Trophoblast cell (in vitro differentiated cells and primary cell): Measurements from ENCODE around the gene MAP3K1.

Experiments
- DNase-seq, 2 donors: peaks; one replicate each; pipeline ENCODE4 v3.0.0-alpha.2; 2016
- H2AFZ ChIP-seq: 2 replicates; pipeline ENCODE4 v1.6.1; 2013; ENCODE audit warnings: low read length, moderate library complexity, mild to moderate bottlenecking; ENCODE audit not compliant: insufficient read depth, poor library complexity
- H2AK5ac ChIP-seq: 2 replicates; pipeline ENCODE4 v1.6.1; 2013; ENCODE audit warnings: mild to moderate bottlenecking, low read length
- H2BK120ac ChIP-seq: 2 replicates; pipeline ENCODE4 v1.6.1; 2013; ENCODE audit warnings: low read length, mild to moderate bottlenecking, moderate library complexity; ENCODE audit not compliant: insufficient read depth, poor library complexity
- H2BK12ac ChIP-seq: 2 replicates; pipeline ENCODE4 v1.6.1; 2013; ENCODE audit warnings: mild to moderate bottlenecking, low read length, moderate library complexity
- H2BK5ac ChIP-seq: 2 replicates; pipeline ENCODE4 v1.6.1; 2013; ENCODE audit warnings: low read length, low read depth, moderate library complexity, mild to moderate bottlenecking; ENCODE audit not compliant: poor library complexity
- H3K14ac ChIP-seq: 2 replicates; pipeline ENCODE4 v1.6.1; 2013; ENCODE audit warnings: mild to moderate bottlenecking, low read length
- H3K18ac ChIP-seq: 2 replicates; pipeline ENCODE4 v1.6.1; 2013; ENCODE audit warnings: mild to moderate bottlenecking, low read length
- H3K23ac ChIP-seq: 2 replicates; pipeline ENCODE4 v1.6.1; 2013; ENCODE audit warnings: low read length
- H3K27ac ChIP-seq: 2 replicates; pipeline ENCODE4 v1.5.1; 2013; ENCODE audit warnings: low read depth, mild to moderate bottlenecking, inconsistent platforms, low read length, moderate library complexity
- H3K27me3 ChIP-seq: 2 replicates; pipeline ENCODE4 v1.6.1; 2013; ENCODE audit warnings: inconsistent platforms, mild to moderate bottlenecking, low read length, moderate library complexity; ENCODE audit not compliant: insufficient read depth
- H3K36me3 ChIP-seq, 2 experiments: 1 replicate in 1 of 2; 2 replicates in 1 of 2; pipeline ENCODE4 v1.6.1; 2013; ENCODE audit warnings: low read length in 2 of 2, mild to moderate bottlenecking in 2 of 2, moderate library complexity in 1 of 2; ENCODE audit not compliant: insufficient read depth in 2 of 2, control insufficient read depth in 1 of 2
- H3K4ac ChIP-seq: 2 replicates; pipeline ENCODE4 v1.6.1; 2013; ENCODE audit warnings: low read depth, mild to moderate bottlenecking, low read length, moderate library complexity
- H3K4me1 ChIP-seq, 2 experiments: 1 replicate in 1 of 2; 2 replicates in 1 of 2; pipeline ENCODE4 v1.6.1; 2013; ENCODE audit warnings: low read length in 2 of 2, mild to moderate bottlenecking in 2 of 2, moderate library complexity in 1 of 2; ENCODE audit not compliant: insufficient read depth in 2 of 2, control insufficient read depth in 1 of 2
- H3K4me2 ChIP-seq: 2 replicates; pipeline ENCODE4 v1.6.1; 2013; ENCODE audit warnings: inconsistent platforms, mild to moderate bottlenecking, low read length, moderate library complexity
- H3K4me3 ChIP-seq: 2 replicates; pipeline ENCODE4 v1.5.1; 2013; ENCODE audit warnings: mild to moderate bottlenecking, low read depth, low read length, inconsistent platforms
- H3K79me1 ChIP-seq: one replicate; pipeline ENCODE4 v1.6.1; 2013; ENCODE audit warnings: low read length
- H3K79me2 ChIP-seq: 2 replicates; pipeline ENCODE4 v1.6.1; 2013; ENCODE audit warnings: low read length, mild to moderate bottlenecking; ENCODE audit not compliant: control insufficient read depth, insufficient read depth, poor library complexity
- H3K9ac ChIP-seq: 2 replicates; pipeline ENCODE4 v1.6.1; 2013; ENCODE audit warnings: mild to moderate bottlenecking, low read length
- H3K9me3 ChIP-seq: 2 replicates; pipeline ENCODE4 v1.6.1; 2013; ENCODE audit warnings: low read depth, mild to moderate bottlenecking, control low read depth, inconsistent platforms, low read length; ENCODE audit not compliant: insufficient read depth
- H4K12ac ChIP-seq: 2 replicates; pipeline ENCODE4 v1.6.1; 2013; ENCODE audit warnings: low read depth, mild to moderate bottlenecking, low read length, moderate library complexity
- H4K8ac ChIP-seq: 2 replicates; pipeline ENCODE4 v1.6.1; 2013; ENCODE audit warnings: low read depth, mild to moderate bottlenecking, low read length, moderate library complexity
- H4K91ac ChIP-seq: one replicate; pipeline ENCODE4 v1.6.1; 2013; ENCODE audit warnings: low read depth, mild to moderate bottlenecking, low read length, moderate library complexity
- WGBS: extraction: QIAGEN DNeasy Blood & Tissue Kit; methylation state at CpG from one replicate; pipeline ENCODE4 v1.1.7; 2013; ENCODE audit warnings: missing lambda C conversion rate; ENCODE audit not compliant: insufficient read length, insufficient coverage; ENCODE audit errors: extremely low coverage; 5-methylcytosine and 5-hydroxymethylcytosine counted together

MAP3K1 gene

GRCh38 chr5:56851258-56851941 lies 36.1 kb downstream of the MAP3K1 start:
- no peak overlapping the region for H3K14ac ChIP-seq

GRCh38 chr5:56852228-56853000 lies 37.1 kb downstream of the MAP3K1 start:
- Histone ChIP-seq H4K8ac (no peak overlapping the region), H3K9me3 (no peaks in the 10 kb centered on the region), H3K27me3 (no peaks in the 10 kb centered on the region), H3K79me1 (no peaks in the 10 kb centered on the region), H3K79me2 (peaks cover 4% of the 10 kb centered on the region), H3K4ac (no peak overlapping the region), H3K23ac (no peak overlapping the region), H3K27ac (no peak overlapping the region), H2AK5ac (no peak overlapping the region), H2BK12ac (no peak overlapping the region), H2AFZ (no peak overlapping the region), H4K91ac (no peak overlapping the region), H2BK5ac (no peak overlapping the region), H4K12ac (no peak overlapping the region), H2BK120ac (no peak overlapping the region), H3K18ac (no peak overlapping the region), H3K9ac (no peak overlapping the region), H3K4me2 (no peak overlapping the region), H3K36me3 (no peaks in the 10 kb centered on the region), H3K4me3 (no peak overlapping the region), H3K4me1 (peaks cover 0 to 3% of the 10 kb centered on the region in 2 experiments), H3K14ac (no peak overlapping the region)
- no peak for DNase-seq
- no CpG with 5 or more reads among the region's 3 CpGs for WGBS

More at GRCh38 chr5:56851258-56851941, 36.1 kb downstream of the MAP3K1 start:
- Histone ChIP-seq H2BK12ac (no peak overlapping the region), H3K9ac (no peak overlapping the region), H3K18ac (no peak overlapping the region), H3K79me2 (peaks cover 4% of the 10 kb centered on the region), H2BK120ac (no peak overlapping the region), H3K27ac (no peak overlapping the region), H3K4me1 (peaks cover 0 to 3% of the 10 kb centered on the region in 2 experiments), H3K4ac (no peak overlapping the region), H3K27me3 (no peaks in the 10 kb centered on the region), H4K91ac (no peak overlapping the region), H4K12ac (no peak overlapping the region), H3K36me3 (no peaks in the 10 kb centered on the region), H2BK5ac (no peak overlapping the region), H2AFZ (no peak overlapping the region), H3K4me3 (no peak overlapping the region), H3K9me3 (no peaks in the 10 kb centered on the region), H3K23ac (no peak overlapping the region), H2AK5ac (no peak overlapping the region), H4K8ac (no peak overlapping the region), H3K79me1 (no peaks in the 10 kb centered on the region), H3K4me2 (no peak overlapping the region)
- WGBS, result no CpG with 5 or more reads among the region's 6 CpGs
- no peak for DNase-seq

- Histone ChIP-seq H3K9me3 (no peaks in the 10 kb centered on the region), H2AFZ (no peak overlapping the region)
- WGBS, result no CpG with 5 or more reads among the region's 4 CpGs
Measured at GRCh38 chr5:56853698-56854097, 38.3 kb downstream of the MAP3K1 start.

GRCh38 chr5:56854920-56855319 lies 39.6 kb downstream of the MAP3K1 start:
- no CpG with 5 or more reads among the region's 1 CpG for WGBS

More at GRCh38 chr5:56853698-56854097, 38.3 kb downstream of the MAP3K1 start:
- H3K23ac ChIP-seq, result no peak overlapping the region
- H3K4me1 ChIP-seq, result peaks cover 0 to 3% of the 10 kb centered on the region in 2 experiments
- no peak overlapping the region for H2AK5ac ChIP-seq
- no peaks in the 10 kb centered on the region for H3K27me3 ChIP-seq
- no peak overlapping the region for H3K14ac ChIP-seq
- no peak for DNase-seq
- H4K8ac ChIP-seq, result no peak overlapping the region
- H3K4ac ChIP-seq, result no peak overlapping the region
- no peaks in the 10 kb centered on the region for H3K36me3 ChIP-seq
- H3K4me3 ChIP-seq, result no peak overlapping the region
- H3K9ac ChIP-seq, result no peak overlapping the region
- no peak overlapping the region for H3K4me2 ChIP-seq
- H2BK120ac ChIP-seq, result no peak overlapping the region
- no peak overlapping the region for H4K12ac ChIP-seq
- H3K18ac ChIP-seq, result no peak overlapping the region
- no peak overlapping the region for H3K27ac ChIP-seq
- H3K79me1 ChIP-seq, result no peaks in the 10 kb centered on the region
- peaks cover 4% of the 10 kb centered on the region for H3K79me2 ChIP-seq
- no peak overlapping the region for H2BK5ac ChIP-seq
- no peak overlapping the region for H2BK12ac ChIP-seq
- H4K91ac ChIP-seq, result no peak overlapping the region

More at GRCh38 chr5:56854920-56855319, 39.6 kb downstream of the MAP3K1 start:
- Histone ChIP-seq H3K9me3 (no peaks in the 10 kb centered on the region), H3K23ac (no peak overlapping the region), H4K8ac (no peak overlapping the region), H3K18ac (no peak overlapping the region), H3K79me1 (no peaks in the 10 kb centered on the region), H3K4me2 (no peak overlapping the region), H3K4ac (no peak overlapping the region), H3K4me1 (no peaks in the 10 kb centered on the region), H3K27me3 (no peaks in the 10 kb centered on the region), H4K12ac (no peak overlapping the region), H4K91ac (no peak overlapping the region), H2BK120ac (no peak overlapping the region), H2AFZ (no peak overlapping the region), H3K9ac (no peak overlapping the region), H2BK5ac (no peak overlapping the region), H2AK5ac (no peak overlapping the region), H3K79me2 (peaks cover 4% of the 10 kb centered on the region), H3K27ac (no peak overlapping the region), H3K14ac (no peak overlapping the region), H3K36me3 (peaks cover 2 to 3% of the 10 kb centered on the region in 2 experiments), H2BK12ac (no peak overlapping the region), H3K4me3 (no peak overlapping the region)
- DNase-seq, result no peak
